Activated T-cell treated with anti-CD3 and anti-CD28 coated beads, Interleukin-2, amount 50 U/mL, for 72 hours (primary cell): ENCODE results near the gene NR5A1. TPM values are rescaled to one million over a fixed set of nuclear protein-coding genes. Genes with fewer than 3 reads are reported as not detected.

Source experiments
- ATAC-seq, 2 donors: fragments of 150-1000 bp; cut with Tn5 transposase; replicated peaks in 1 of 2; 2 replicates each; pipeline ENCODE4 v1.10.0; 2021; ENCODE audit warnings: moderate library complexity in 2 of 2, mild to moderate bottlenecking in 1 of 2
- DNase-seq, 2 donors: peaks; one replicate each; pipeline ENCODE4 v3.0.0; 2021 to 2022; ENCODE audit warnings: mixed read lengths in 1 of 2
- H3K27ac Mint-ChIP-seq: one replicate; pipeline ENCODE4 v1.8.0; 2022; ENCODE audit warnings: mild to moderate bottlenecking, moderate library complexity, mixed read lengths
- H3K27me3 Mint-ChIP-seq: one replicate; pipeline ENCODE4 v1.8.0; 2022; ENCODE audit warnings: low read depth, mixed read lengths
- H3K36me3 Mint-ChIP-seq, 2 donors: one replicate each; pipeline ENCODE4 v1.8.0; 2022; ENCODE audit warnings: mixed read lengths in 2 of 2, mild to moderate bottlenecking in 1 of 2; ENCODE audit not compliant: insufficient read depth in 2 of 2
- H3K4me1 Mint-ChIP-seq: one replicate; pipeline ENCODE4 v1.8.0; 2022; ENCODE audit warnings: low read depth, mixed read lengths
- H3K4me3 Mint-ChIP-seq, 2 donors: one replicate each; pipeline ENCODE4 v1.8.0; 2022; ENCODE audit warnings: mild to moderate bottlenecking in 2 of 2, mixed read lengths in 2 of 2, moderate library complexity in 2 of 2
- H3K9me3 Mint-ChIP-seq, 2 donors: one replicate each; pipeline ENCODE4 v1.8.0; 2022; ENCODE audit warnings: mixed read lengths in 2 of 2
- total RNA-seq, 2 donors: library from RNA; stranded (reverse); gene quantifications; one replicate each; pipeline ENCODE4 v1.2.3, GENCODE V29; 2022

Gene NR5A1
- total RNA-seq, 2 donors from 2014 or later: 0.07 TPM; not detected in 1

DNA sequence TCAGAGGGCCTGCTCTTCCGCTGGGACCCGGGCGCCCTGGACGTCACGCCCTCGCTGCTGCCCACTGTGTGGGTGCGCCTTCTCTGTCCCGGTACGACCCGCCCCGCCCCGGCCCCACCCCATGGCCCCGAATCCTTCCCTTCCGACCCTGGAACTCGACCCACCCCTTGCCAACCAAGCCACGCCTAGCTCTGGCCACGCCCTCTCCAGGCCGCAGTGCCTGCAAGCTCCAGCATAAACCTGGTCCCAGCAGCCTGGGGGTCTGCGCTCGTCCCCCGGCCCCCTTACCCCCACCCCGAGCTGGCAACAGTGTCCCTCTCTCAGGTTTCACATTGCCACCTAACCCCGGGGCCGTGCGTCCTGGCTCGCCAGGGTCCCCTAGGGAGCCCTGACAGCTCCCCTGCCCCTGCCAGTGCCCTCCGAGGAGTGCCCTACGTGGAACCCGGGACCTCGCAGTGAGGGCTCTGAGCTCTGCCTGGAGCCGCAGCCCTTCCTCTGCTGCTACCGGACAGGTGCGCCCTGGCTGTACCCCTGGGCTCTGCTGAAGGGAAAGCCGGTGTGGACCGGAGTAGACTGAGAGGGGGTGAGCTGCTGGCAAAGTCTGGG is 53.5 kb downstream of the NR5A1 start:
- Mint-ChIP-seq H3K4me3 (no peak overlapping the region), H3K4me1 (peaks cover 4% of the 10 kb centered on the region), H3K27me3 (peaks cover 30% of the 10 kb centered on the region), H3K9me3 (no peaks in the 10 kb centered on the region), H3K36me3 (no peaks in the 10 kb centered on the region), H3K27ac (no peak overlapping the region)
- DNase-seq (no peak), ATAC-seq (no peak)

DNA sequence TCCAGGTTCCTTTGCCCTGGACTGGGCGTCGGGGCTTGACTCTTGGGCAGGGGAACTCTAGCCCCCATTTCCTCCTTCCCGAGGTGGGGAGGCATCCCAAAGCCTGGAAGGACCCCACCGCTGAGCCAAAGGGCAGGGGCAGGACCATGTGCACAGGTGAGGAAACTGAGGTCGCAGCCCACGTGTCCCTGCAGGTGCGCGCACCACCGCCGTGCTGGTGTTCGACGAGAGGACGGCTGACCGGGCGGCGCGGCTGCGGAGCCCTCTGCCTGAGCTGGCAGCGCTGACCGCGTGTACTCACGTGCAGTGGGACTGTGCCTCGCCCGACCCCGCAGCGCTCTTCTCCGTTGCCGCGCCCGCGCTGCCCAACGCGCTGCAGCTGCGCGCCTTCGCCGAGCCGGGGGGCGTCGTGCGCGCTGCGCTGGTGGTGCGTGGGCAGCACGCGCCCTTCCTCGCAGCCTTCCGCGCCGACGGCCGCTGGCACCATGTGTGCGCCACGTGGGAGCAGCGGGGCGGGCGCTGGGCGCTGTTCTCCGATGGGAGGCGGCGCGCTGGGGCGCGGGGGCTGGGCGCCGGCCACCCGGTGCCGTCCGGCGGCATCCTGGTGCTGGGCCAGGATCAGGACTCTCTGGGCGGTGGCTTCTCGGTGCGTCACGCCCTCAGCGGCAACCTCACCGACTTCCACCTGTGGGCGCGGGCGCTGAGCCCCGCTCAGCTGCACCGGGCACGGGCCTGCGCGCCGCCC is 54.2 kb downstream of the NR5A1 start:
- DNase-seq (no peak), ATAC-seq (no peak)
- Mint-ChIP-seq H3K9me3 (no peaks in the 10 kb centered on the region), H3K36me3 (no peaks in the 10 kb centered on the region), H3K4me3 (no peak overlapping the region), H3K4me1 (peaks cover 4% of the 10 kb centered on the region), H3K27ac (no peak overlapping the region), H3K27me3 (peaks cover 30% of the 10 kb centered on the region)

DNA sequence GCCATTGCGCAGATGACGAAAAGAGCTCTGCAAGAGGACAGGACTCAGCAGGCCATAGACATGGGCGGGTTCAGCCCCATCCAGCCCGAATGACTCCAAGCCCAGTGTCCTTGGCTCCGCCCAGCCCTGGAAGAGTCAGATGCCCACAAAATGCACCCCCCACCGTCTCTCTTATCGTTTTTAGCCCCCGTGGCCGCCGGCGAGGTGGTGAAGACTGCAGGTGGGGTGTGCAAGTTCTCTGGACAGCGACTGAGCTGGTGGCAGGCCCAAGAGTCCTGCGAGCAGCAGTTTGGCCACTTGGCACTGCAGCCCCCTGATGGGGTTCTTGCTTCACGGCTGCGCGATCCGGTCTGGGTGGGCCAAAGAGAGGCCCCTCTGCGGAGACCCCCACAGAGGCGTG is 54.9 kb downstream of the NR5A1 start:
- Mint-ChIP-seq H3K4me3 (no peak overlapping the region), H3K27me3 (peaks cover 30% of the 10 kb centered on the region), H3K27ac (no peak overlapping the region), H3K36me3 (no peaks in the 10 kb centered on the region), H3K9me3 (no peaks in the 10 kb centered on the region), H3K4me1 (peaks cover 4% of the 10 kb centered on the region)
- no peak for DNase-seq
- no peak for ATAC-seq

DNA sequence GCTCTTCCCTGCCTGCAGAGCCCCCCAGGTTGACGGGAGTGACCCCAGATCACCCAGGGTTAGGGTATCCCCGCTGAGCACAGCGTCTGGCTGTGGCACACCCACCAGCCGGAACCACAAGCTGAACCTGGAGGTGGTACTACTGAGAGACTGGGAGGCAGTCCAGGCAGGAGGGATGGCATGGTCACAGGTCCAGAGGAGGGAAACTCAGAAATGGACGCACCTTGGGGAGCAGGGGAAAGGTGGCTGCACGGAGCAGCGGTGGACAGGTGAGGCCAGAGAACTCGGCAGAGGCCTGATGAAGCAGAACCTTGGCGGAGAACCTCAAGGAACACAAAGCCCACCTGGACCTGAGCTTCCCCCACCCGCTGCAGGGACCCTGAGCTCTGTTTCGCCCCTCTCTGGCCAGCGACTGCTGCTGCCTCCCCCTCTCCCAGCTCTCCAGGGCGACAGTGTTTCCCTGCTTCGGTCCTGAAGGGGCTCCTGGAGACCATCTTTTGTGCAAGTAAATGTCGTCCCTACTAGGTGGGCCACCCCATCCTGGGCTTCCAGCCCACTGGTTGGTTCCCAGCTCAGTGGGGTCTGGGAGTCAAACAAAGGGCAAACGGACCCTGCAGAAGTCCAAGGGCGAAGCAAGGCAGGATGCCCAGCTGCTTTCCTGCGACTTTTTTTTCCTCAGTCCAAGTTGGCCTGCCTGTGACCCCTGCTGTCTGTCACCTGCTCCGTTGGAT is 56.1 kb downstream of the NR5A1 start:
- Mint-ChIP-seq H3K36me3 (no peaks in the 10 kb centered on the region), H3K4me1 (peaks cover 4% of the 10 kb centered on the region), H3K27ac (no peak overlapping the region), H3K9me3 (no peaks in the 10 kb centered on the region), H3K27me3 (peaks cover 35% of the 10 kb centered on the region), H3K4me3 (no peak overlapping the region)
- ATAC-seq (no peak), DNase-seq (no peak)

GRCh38 chr9:124450241-124450924 is 56.8 kb downstream of the NR5A1 start, which contains the start of gene ADGRD2:
ADGRD2 (plus strand) TSS chr9:124450451; CDS start chr9:124451667, 1,216 bp downstream.
- Mint-ChIP-seq H3K27ac (no peak within 1 kb of the TSS), H3K9me3 (no peaks in the 10 kb centered on the region), H3K4me3 (peak within 1 kb of the TSS; percentile 40 to 50), H3K27me3 (peaks cover 35% of the 10 kb centered on the region), H3K36me3 (no peaks in the 10 kb centered on the region), H3K4me1 (peaks cover 4% of the 10 kb centered on the region)
- ATAC-seq (peak in 1 of 2 donors; percentile 24), DNase-seq (peak in 1 of 2 donors; percentile 18)

DNA sequence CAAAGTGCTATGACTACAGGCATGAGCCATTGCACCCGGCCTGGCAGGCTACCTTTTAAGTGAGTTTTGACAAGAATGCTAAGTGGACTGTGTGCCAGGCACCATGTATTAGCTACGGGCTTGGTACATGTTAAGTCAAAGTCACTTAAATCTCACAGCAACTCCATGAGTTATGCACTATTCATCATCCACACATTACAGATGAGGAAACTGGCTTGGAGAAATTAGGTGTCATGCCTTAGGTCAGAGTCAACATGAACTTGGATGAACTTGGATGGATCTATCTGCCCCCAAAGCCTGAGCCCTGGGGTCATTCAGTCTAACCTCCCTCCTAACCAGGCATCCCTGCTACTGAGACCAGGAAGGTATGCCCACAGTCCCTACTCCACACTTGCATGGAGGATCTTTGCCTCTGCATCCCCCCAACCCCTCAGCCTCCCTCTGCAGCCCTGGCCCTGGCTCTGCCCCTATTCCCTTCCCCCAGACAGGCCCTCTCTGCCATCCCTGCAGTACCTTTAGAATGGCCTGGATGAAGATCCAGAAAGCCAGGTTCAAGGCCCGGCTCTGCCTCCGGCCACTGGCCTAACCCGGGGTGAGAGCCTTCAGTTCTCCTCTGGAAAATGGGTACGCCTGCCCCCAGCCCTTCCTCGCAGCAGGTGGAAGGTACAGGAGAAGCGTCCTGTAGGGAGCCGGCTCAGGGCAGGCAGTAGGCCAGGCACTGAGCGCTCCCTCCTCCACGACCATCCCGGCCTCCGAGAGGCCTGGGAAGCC is 57.6 kb downstream of the NR5A1 start:
- no peak for ATAC-seq
- H3K9me3 Mint-ChIP-seq: no peaks in the 10 kb centered on the region
- peaks cover 4% of the 10 kb centered on the region for H3K4me1 Mint-ChIP-seq
- peaks cover 35% of the 10 kb centered on the region for H3K27me3 Mint-ChIP-seq
- DNase-seq: no peak
- no peak overlapping the region for H3K4me3 Mint-ChIP-seq
- no peak overlapping the region for H3K27ac Mint-ChIP-seq
- no peaks in the 10 kb centered on the region for H3K36me3 Mint-ChIP-seq

DNA sequence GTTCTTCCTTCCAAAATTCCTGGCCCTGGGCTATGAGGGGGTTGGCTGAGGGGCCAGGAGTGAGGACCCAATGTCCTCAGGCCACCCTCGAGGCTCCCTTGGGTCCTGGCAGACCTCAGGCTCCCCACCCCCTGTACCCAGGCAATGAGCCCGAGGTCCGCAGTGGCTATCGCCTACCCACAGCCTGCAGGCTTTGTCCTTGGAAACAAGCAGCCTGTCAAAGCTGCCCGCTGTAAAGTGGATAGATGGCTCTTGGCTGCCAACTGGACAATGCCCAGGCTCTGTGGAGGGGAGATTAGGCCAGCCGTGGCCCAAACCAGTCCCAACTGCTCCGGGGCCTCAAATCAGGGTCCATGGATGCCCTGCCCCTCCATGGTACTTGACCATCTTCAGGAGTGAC is 59.2 kb downstream of the NR5A1 start:
- peaks cover 42% of the 10 kb centered on the region for H3K27me3 Mint-ChIP-seq
- no peak overlapping the region for H3K4me3 Mint-ChIP-seq
- no peaks in the 10 kb centered on the region for H3K9me3 Mint-ChIP-seq
- ATAC-seq: no peak
- peaks cover 4% of the 10 kb centered on the region for H3K4me1 Mint-ChIP-seq
- no peak for DNase-seq
- no peaks in the 10 kb centered on the region for H3K36me3 Mint-ChIP-seq
- no peak overlapping the region for H3K27ac Mint-ChIP-seq

DNA sequence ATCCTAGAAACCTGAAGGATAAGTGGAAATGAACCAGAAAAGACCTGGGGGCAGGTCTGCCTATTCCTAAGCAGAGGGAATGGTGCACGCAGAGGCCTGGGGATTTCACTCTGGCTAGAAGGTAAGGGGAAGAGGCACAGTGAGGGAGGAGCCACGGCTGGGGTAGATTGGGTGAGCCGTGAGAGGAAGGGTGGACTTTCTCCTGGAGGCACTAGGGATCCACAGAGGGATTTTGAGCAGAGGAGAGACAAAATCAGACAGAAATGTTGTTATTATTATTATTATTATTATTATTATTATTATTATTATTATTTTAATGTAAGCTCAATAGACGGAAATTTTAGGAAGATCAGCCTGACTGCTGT is 59.9 kb downstream of the NR5A1 start:
- H3K27me3 Mint-ChIP-seq: peaks cover 37% of the 10 kb centered on the region
- DNase-seq (no peak), ATAC-seq (no peak)
- H3K36me3 Mint-ChIP-seq: no peaks in the 10 kb centered on the region
- H3K27ac Mint-ChIP-seq: no peak overlapping the region
- H3K4me1 Mint-ChIP-seq: peaks cover 4% of the 10 kb centered on the region
- no peak overlapping the region for H3K4me3 Mint-ChIP-seq
- H3K9me3 Mint-ChIP-seq: no peaks in the 10 kb centered on the region

- ATAC-seq (no peak), DNase-seq (no peak)
- Mint-ChIP-seq H3K4me1 (no peaks in the 10 kb centered on the region), H3K4me3 (no peak overlapping the region), H3K27ac (no peak overlapping the region), H3K9me3 (no peaks in the 10 kb centered on the region), H3K27me3 (peaks cover 34% of the 10 kb centered on the region), H3K36me3 (no peaks in the 10 kb centered on the region)
These were observed 63.0 kb downstream of the NR5A1 start for GRCh38 chr9:124444166-124444565.

DNA sequence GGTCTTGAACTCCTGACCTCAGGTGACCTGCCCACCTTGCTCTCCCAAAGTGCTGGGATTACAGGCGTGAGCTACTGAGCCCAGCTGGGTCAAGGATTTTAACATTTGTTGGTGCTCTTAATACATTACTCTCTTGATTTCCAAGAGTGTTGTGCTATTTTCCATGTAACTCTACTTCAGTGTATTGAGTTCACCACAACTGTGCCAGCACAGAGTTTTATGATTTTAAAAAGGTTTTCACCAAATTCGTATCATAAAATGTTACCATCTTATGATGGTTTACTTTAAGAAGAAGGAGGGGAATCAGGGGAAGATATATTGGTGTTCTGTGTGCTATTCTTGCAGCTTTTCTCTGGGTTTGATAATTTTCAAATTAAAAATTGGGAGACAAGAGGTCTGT is 63.6 kb downstream of the NR5A1 start:
- no peaks in the 10 kb centered on the region for H3K9me3 Mint-ChIP-seq
- H3K36me3 Mint-ChIP-seq: no peaks in the 10 kb centered on the region
- peaks cover 34% of the 10 kb centered on the region for H3K27me3 Mint-ChIP-seq
- no peak overlapping the region for H3K4me3 Mint-ChIP-seq
- DNase-seq (no peak), ATAC-seq (no peak)
- no peaks in the 10 kb centered on the region for H3K4me1 Mint-ChIP-seq
- H3K27ac Mint-ChIP-seq: no peak overlapping the region

DNA sequence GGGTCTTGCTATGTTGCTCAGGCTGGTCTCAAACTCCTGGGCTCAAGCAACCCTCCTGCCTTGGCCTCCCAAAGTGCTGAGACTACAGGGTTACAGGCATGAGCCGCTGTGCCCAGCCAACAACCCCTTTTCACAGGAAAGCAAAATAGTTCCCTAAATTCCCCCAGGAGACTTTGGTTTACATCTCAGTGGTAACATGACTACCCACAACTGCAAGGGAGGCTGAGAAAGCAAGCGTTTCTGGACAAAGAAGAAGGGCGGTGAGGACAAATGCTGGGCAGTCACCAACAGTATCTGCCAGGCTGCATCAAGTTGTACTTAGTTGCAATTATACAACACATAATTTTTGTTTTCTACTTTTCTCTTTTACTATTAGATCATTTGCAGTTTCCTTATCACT is 64.4 kb downstream of the NR5A1 start:
- Mint-ChIP-seq H3K9me3 (no peaks in the 10 kb centered on the region), H3K27me3 (peaks cover 34% of the 10 kb centered on the region), H3K4me3 (no peak overlapping the region), H3K36me3 (no peaks in the 10 kb centered on the region), H3K4me1 (no peaks in the 10 kb centered on the region), H3K27ac (no peak overlapping the region)
- DNase-seq (no peak), ATAC-seq (no peak)

DNA sequence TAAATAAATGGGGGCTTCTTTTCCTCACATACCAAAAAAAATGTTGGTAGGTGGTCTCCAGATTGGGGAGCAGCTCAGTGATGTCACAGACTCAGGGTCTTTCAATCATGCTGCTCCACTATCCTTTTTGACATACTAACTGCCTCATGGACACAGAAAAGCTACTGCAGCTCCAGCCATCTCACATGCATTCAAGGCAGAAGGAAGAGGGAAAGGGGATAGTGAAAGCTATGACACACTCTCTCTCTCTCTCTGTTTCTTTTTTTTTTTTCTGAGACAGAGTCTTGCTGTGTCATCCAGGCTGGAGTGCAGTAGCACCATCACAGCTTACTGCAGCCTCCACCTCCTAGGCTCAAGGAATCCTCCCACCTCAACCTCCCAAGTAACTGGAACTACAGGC is 64.8 kb downstream of the NR5A1 start:
- Mint-ChIP-seq H3K9me3 (no peaks in the 10 kb centered on the region), H3K4me3 (no peak overlapping the region), H3K27me3 (peaks cover 34% of the 10 kb centered on the region), H3K36me3 (no peaks in the 10 kb centered on the region), H3K27ac (no peak overlapping the region), H3K4me1 (no peaks in the 10 kb centered on the region)
- no peak for DNase-seq
- no peak for ATAC-seq
